GM18520 (cell line): ENCODE data around the gene KIF16B.

Experiments used
- ATAC-seq: cut with Tn5 transposase; IDR thresholded peaks from one replicate; pipeline ENCODE4 v1.9.1; 2021; ENCODE audit not compliant: unreplicated experiment

Gene KIF16B

GRCh38 chr20:16405254-16405653, 168.0 kb downstream of the KIF16B start:
- no peak for ATAC-seq

- ATAC-seq = no peak
Observed at GRCh38 chr20:16404640-16405039, 168.6 kb downstream of the KIF16B start.

- ATAC-seq = no peak
Observed at GRCh38 chr20:16404171-16404570, 169.1 kb downstream of the KIF16B start.

GRCh38 chr20:16400234-16400633, 173.0 kb downstream of the KIF16B start:
- no peak for ATAC-seq

- no peak for ATAC-seq
Observed at GRCh38 chr20:16399801-16400200, 173.4 kb downstream of the KIF16B start.

GRCh38 chr20:16397086-16397485, 176.2 kb downstream of the KIF16B start:
- no peak for ATAC-seq

GRCh38 chr20:16395366-16395765, 177.9 kb downstream of the KIF16B start:
- ATAC-seq = no peak

GRCh38 chr20:16394784-16395183, 178.5 kb downstream of the KIF16B start:
- no peak for ATAC-seq

- no peak for ATAC-seq
Observed at GRCh38 chr20:16393836-16394235, 179.4 kb downstream of the KIF16B start.

GRCh38 chr20:16393297-16393696, 180.0 kb downstream of the KIF16B start:
- ATAC-seq = no peak

- ATAC-seq = peak; percentile 96
Observed at GRCh38 chr20:16392346-16392745, 180.9 kb downstream of the KIF16B start.

GRCh38 chr20:16390991-16391390, 182.3 kb downstream of the KIF16B start:
- ATAC-seq = no peak

- no peak for ATAC-seq
Observed at GRCh38 chr20:16388731-16389130, 184.5 kb downstream of the KIF16B start.

- ATAC-seq = no peak
Observed at GRCh38 chr20:16387666-16388065, 185.6 kb downstream of the KIF16B start.

GRCh38 chr20:16385891-16386290, 187.4 kb downstream of the KIF16B start:
- ATAC-seq = no peak

GRCh38 chr20:16385462-16385861, 187.8 kb downstream of the KIF16B start:
- ATAC-seq = no peak

GRCh38 chr20:16381444-16381843, 191.8 kb downstream of the KIF16B start:
- ATAC-seq = no peak

- no peak for ATAC-seq
Observed at GRCh38 chr20:16378712-16379370, 194.4 kb downstream of the KIF16B start.

- no peak for ATAC-seq
Observed at GRCh38 chr20:16378122-16378521, 195.1 kb downstream of the KIF16B start.

GRCh38 chr20:16369441-16369840, 203.8 kb downstream of the KIF16B start:
- no peak for ATAC-seq

GRCh38 chr20:16368645-16369292, 204.5 kb downstream of the KIF16B start:
- no peak for ATAC-seq

- ATAC-seq = no peak
Observed at GRCh38 chr20:16367948-16368560, 205.2 kb downstream of the KIF16B start.
